Uterus (tissue), 4 donors: ENCODE data around the gene PRRT3. TPM values are rescaled to one million over a fixed set of nuclear protein-coding genes. Genes with fewer than 3 reads are reported as not detected.

Experiments used
- DNase-seq, 2 donors: peaks; one replicate each; pipeline ENCODE4 v3.0.0-alpha.2; 2019 to 2020
- H3K27ac ChIP-seq, 2 donors: fragments of 200-600 bp; sonication (generic); 1 replicate in 1 of 2; 2 replicates in 1 of 2; pipeline ENCODE4 v1.5.1; 2016 to 2018
- H3K27me3 ChIP-seq, 2 donors: fragments of 200-600 bp; sonication (generic); one replicate each; pipeline ENCODE4 v1.5.1; 2018 to 2019; ENCODE audit warnings: control low read depth in 1 of 2
- H3K36me3 ChIP-seq, 2 donors: fragments of 200-600 bp; sonication (generic); one replicate each; pipeline ENCODE4 v1.5.1; 2019; ENCODE audit warnings: control low read depth in 1 of 2
- H3K4me1 ChIP-seq, 2 donors: fragments of 200-600 bp; sonication (generic); one replicate each; pipeline ENCODE4 v1.5.1; 2018 to 2019; ENCODE audit warnings: control low read depth in 1 of 2
- H3K4me3 ChIP-seq, 2 donors: fragments of 200-600 bp; sonication (generic); 1 replicate in 1 of 2; 2 replicates in 1 of 2; pipeline ENCODE4 v1.5.1; 2018 to 2019; ENCODE audit warnings: mild to moderate bottlenecking in 1 of 2
- H3K9me3 ChIP-seq, 2 donors: fragments of 200-600 bp; sonication (generic); one replicate each; pipeline ENCODE4 v1.5.1; 2019; ENCODE audit warnings: control low read depth in 1 of 2
- POLR2A ChIP-seq, 2 donors: fragments of 450-650 bp; IDR thresholded peaks; one replicate each; pipeline ENCODE4 v1.6.1; 2016; ENCODE audit warnings: antibody characterized with exemption in 2 of 2, mild to moderate bottlenecking in 1 of 2, moderate library complexity in 1 of 2
- intact Hi-C: fragments of 100-400 bp; cut with DNase I; formaldehyde crosslinking; loops from one replicate; pipeline ENCODE4 v1.15.1; 2023; ENCODE audit warnings: low total_unique reads
- total RNA-seq, 4 donors: library from RNA; depleted of rRNA in 3 of 4; stranded (reverse); fragments of >200 nt in 3 of 4; gene quantifications; one replicate each; pipeline versions ENCODE4 v1.1.0 to v1.2.4, GENCODE V29; 2014 to 2023
- TF ChIP-seq, protein P1 (sequence below), 4 experiments: fragments of 200-600 bp in 2 of 4; fragments of 450-650 bp in 2 of 4; sonication (generic) in 2 of 4; IDR thresholded peaks; one replicate each; pipeline ENCODE4 v1.5.1; 2016 to 2019; ENCODE audit warnings: antibody characterized with exemption in 4 of 4, mild to moderate bottlenecking in 2 of 4, moderate library complexity in 1 of 4
- donor health status: DM: yes; HTN: yes; CAD: no.

PRRT3 gene
- total RNA-seq, 4 donors from 2014 or later = 0.51 to 8.2 (median 2.2) TPM

DNA sequence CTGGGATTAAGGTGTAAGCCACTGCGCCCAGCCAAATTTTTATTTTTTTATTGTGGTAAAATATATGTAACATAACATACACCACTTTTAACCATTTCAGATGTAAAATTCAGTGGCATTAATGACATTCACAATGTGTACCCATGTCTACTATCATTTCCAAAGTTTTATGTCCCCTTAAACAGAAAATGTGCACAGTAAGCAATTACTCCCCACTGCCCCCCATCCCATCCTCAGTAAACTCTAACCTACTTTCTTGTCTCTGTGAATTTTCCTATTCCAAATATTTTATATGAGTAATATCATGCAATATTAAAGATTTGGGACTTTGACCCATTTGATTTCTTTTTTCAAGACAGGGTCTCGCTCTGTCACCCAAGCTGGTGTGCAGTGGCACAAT, 14.6 kb upstream of the PRRT3 start:
- TF ChIP-seq POLR2A (IDR thresholded peaks at IDR 0.05) = no peak
- TF ChIP-seq, protein P1, sequence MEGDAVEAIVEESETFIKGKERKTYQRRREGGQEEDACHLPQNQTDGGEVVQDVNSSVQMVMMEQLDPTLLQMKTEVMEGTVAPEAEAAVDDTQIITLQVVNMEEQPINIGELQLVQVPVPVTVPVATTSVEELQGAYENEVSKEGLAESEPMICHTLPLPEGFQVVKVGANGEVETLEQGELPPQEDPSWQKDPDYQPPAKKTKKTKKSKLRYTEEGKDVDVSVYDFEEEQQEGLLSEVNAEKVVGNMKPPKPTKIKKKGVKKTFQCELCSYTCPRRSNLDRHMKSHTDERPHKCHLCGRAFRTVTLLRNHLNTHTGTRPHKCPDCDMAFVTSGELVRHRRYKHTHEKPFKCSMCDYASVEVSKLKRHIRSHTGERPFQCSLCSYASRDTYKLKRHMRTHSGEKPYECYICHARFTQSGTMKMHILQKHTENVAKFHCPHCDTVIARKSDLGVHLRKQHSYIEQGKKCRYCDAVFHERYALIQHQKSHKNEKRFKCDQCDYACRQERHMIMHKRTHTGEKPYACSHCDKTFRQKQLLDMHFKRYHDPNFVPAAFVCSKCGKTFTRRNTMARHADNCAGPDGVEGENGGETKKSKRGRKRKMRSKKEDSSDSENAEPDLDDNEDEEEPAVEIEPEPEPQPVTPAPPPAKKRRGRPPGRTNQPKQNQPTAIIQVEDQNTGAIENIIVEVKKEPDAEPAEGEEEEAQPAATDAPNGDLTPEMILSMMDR (IDR thresholded peaks at IDR 0.05) = no peak
- intact Hi-C loops = no loop called here
- DNase-seq = no peak
- Histone ChIP-seq H3K36me3 (no peaks in the 10 kb centered on the region), H3K4me1 (no peaks in the 10 kb centered on the region), H3K9me3 (no peaks in the 10 kb centered on the region), H3K4me3 (no peak overlapping the region), H3K27ac (no peak overlapping the region), H3K27me3 (no peaks in the 10 kb centered on the region)

- no peak for TF ChIP-seq POLR2A (IDR thresholded peaks at IDR 0.05)
- TF ChIP-seq, protein P1 (IDR thresholded peaks at IDR 0.05) = no peak
- Histone ChIP-seq H3K9me3 (no peaks in the 10 kb centered on the region), H3K27ac (no peak overlapping the region), H3K4me1 (no peaks in the 10 kb centered on the region), H3K36me3 (no peaks in the 10 kb centered on the region), H3K4me3 (no peak overlapping the region), H3K27me3 (no peaks in the 10 kb centered on the region)
- intact Hi-C loops = no loop called here
- DNase-seq = no peak
Measured at GRCh38 chr3:9965200-9965875, 13.1 kb upstream of the PRRT3 start.

DNA sequence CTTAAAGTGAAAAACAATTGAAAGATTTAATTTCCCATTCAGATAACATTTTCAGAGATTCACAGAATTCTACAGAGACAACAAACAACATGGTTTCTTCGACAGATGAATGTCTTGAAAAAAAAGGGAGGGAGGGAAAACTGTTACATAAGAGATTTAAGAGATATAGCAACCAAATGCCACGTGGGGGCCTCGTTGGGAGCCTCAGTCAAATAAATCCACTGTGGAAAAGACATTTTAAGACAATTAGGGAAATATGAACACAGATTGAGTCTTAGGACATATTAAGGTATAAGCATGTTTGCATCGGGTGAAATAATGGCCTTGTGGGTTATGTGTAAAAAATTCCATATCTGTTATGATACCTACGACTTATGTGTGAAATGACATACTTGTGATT, 5.0 kb upstream of the PRRT3 start:
- H3K4me3 ChIP-seq = no peak overlapping the region
- intact Hi-C loops = loop anchor here (5.0 kb wide), 1 partner anchor 60 kb away; no protein-coding TSS in a partner anchor
- no peak for DNase-seq
- no peaks in the 10 kb centered on the region for H3K9me3 ChIP-seq
- H3K4me1 ChIP-seq = no peaks in the 10 kb centered on the region
- no peaks in the 10 kb centered on the region for H3K27me3 ChIP-seq
- TF ChIP-seq, protein P1 (IDR thresholded peaks at IDR 0.05) = no peak
- TF ChIP-seq POLR2A (IDR thresholded peaks at IDR 0.05) = no peak
- no peaks in the 10 kb centered on the region for H3K36me3 ChIP-seq
- H3K27ac ChIP-seq = no peak overlapping the region

DNA sequence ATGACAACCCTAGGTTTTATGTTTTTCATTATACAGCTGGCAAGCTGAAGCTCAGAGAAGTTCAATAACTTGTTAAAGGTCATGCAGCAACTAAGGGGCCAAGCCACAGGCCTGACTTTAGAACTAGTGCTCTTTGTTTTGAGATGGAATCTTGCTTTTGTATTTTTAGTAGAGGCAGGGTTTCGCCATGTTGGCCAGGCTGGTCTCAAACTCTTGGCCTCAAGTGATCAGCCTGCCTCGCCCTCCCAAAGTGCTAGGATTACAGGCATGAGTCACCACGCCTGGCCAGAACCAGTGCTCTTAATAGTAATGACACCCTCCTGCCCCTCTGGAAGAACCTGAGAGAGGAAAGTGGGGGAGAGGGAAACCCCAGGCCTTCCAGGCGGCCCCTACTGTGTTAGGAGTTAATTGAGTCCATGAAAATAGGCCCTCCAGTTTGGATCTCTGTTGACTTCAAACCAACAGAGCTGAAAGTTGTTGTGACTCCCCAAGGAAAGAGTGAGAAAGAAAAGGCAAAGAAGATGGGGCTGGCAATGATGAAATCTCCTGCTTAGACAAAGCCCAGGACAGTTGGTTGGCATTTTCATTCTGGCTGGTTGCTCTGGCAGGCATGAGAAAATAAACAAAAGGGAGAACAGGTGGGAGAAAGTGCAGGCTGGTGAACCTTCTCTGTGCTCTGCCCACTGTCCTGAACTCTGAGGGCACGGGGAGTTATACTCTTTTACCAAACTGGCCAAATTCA, 3.6 kb upstream of the PRRT3 start:
- no peak overlapping the region for H3K27ac ChIP-seq
- H3K27me3 ChIP-seq = no peaks in the 10 kb centered on the region
- no peaks in the 10 kb centered on the region for H3K36me3 ChIP-seq
- no peaks in the 10 kb centered on the region for H3K9me3 ChIP-seq
- H3K4me3 ChIP-seq = no peak overlapping the region
- intact Hi-C loops = loop anchor here (5.0 kb wide), 1 partner anchor 62 kb away; no protein-coding TSS in a partner anchor
- TF ChIP-seq, protein P1 (IDR thresholded peaks at IDR 0.05) = no peak
- no peak for TF ChIP-seq POLR2A (IDR thresholded peaks at IDR 0.05)
- peaks cover 0 to 4% of the 10 kb centered on the region in 2 donors for H3K4me1 ChIP-seq
- no peak for DNase-seq

GRCh38 chr3:9955067-9955502, 2.9 kb upstream of the PRRT3 start:
- H3K9me3 ChIP-seq = no peaks in the 10 kb centered on the region
- no peak overlapping the region for H3K27ac ChIP-seq
- H3K4me1 ChIP-seq = peaks cover 0 to 4% of the 10 kb centered on the region in 2 donors
- intact Hi-C loops = loop anchor here (5.0 kb wide), 1 partner anchor 62 kb away; no protein-coding TSS in a partner anchor
- H3K27me3 ChIP-seq = no peaks in the 10 kb centered on the region
- no peak overlapping the region for H3K4me3 ChIP-seq
- TF ChIP-seq, protein P1 (IDR thresholded peaks at IDR 0.05) = no peak
- no peak for TF ChIP-seq POLR2A (IDR thresholded peaks at IDR 0.05)
- DNase-seq = no peak
- no peaks in the 10 kb centered on the region for H3K36me3 ChIP-seq
